DMS 273 treated with DMSO at 0.1 percent for 48 hours (cell line): Measurements from ENCODE around the gene COX5A.
"Not testable (repeated sequence)": the region's sequence is repeated elsewhere in the genome, so short reads cannot be mapped to it uniquely, and the experiment has no call there.

Experiments used
- DNase-seq: peaks from one replicate; lab custom pipeline; 2025; lab: John Stamatoyannopoulos, UW

Gene COX5A

GRCh38 chr15:74955796-74956647 lies 18.1 kb upstream of the COX5A start:
- DNase-seq: no peak

DNA sequence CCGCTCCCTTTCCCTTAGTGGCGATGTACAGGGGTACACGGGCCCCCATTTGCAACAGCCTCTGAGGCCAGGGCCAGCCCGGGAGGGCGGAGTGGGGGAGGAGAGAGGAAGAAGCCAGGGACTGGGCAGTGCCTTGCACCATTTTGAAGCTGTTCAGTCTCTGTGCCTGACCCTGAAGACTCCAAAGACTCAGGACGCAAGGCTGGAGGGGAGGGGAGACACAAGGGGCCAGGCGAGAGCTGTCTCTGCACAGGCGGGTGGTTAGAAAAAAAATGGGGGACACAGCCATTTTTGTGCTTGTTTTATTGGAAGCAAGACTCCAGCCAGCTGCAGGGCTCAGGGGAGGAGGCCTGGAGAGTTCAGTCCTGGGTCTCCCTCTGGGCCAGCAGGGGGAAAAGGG lies 17.1 kb upstream of the COX5A start:
- DNase-seq: no peak

- peak; percentile 48 for DNase-seq
Observed at GRCh38 chr15:74954515-74954914, 16.6 kb upstream of the COX5A start.

GRCh38 chr15:74951006-74951405 lies 13.1 kb upstream of the COX5A start:
- no peak for DNase-seq

DNA sequence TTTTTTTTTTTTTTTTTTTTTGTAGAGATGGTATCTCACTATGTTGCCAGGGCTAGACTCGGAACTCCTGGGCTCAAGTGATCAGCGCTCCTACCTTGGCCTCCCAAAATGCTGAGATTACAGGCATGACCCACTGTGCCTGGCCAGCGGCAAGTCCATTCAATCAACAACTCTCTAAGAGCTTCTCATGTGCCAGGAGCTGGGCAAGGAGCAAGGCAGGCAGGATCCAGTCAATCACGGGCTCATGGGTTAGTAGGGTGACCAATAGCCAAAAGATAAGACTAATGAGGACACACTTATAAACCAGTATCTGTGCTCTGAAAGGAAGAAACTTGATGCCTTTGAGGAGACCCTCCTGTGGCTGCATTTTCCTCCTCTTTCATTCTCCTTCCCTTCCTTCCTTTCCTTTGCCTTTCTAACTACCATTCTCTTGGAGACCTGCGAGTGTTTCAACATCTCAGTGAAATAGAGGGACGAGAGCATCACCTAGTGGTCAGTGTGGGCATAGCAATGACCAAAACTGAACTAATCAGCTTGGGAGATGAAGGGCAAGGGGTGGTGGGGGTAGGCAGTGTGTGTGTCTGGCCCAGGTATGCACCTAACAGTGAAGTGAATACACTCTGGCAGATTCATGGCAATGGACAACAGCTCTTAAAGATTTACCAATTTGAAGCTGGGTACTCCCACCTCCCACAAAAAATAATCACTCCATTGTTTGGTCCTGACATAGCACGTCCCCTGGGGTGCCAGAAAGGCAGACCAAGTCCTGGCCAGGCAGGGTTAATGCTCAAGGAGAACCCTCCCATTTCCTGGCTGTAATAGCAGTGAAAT lies 12.4 kb upstream of the COX5A start:
- DNase-seq: no peak

DNA sequence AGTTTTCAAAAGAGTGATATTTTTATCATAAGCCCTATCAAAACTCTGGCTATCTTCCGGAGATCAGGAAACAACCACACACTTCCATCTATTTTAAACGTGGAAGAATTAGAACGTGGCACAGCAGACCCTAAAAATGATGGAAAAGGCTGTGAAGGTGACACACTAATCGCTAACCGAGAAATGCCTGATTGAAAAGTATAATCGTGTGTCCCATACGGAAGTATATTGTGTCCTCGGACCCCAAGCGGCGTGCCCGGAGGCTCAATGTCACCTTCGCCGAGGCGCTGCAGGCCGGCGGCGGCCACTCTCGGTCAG lies 642 bp downstream of the COX5A start:
- DNase-seq: no peak

DNA sequence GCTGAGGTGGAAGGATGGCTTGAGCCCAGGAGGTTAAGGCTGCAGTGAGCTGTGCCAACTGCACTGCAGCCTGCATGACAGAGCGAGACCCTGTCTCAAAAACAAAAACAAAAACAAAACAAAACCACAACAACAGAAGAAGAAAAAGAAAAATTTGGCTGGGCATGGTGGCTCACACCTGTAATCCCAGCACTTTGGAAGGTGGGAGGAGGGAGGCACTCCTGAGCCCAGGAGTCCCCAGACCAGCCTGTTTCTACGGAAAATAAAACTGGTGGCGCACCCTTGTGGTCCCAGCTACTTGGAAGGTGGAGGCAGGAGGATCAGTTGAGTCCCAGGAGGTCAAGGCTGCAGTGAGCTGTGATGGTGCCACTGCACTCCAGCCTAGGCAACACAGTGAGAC lies 2.7 kb downstream of the COX5A start:
- not testable (repeated sequence) for DNase-seq

- no peak for DNase-seq
Observed at GRCh38 chr15:74933573-74933972, 4.3 kb downstream of the COX5A start.

DNA sequence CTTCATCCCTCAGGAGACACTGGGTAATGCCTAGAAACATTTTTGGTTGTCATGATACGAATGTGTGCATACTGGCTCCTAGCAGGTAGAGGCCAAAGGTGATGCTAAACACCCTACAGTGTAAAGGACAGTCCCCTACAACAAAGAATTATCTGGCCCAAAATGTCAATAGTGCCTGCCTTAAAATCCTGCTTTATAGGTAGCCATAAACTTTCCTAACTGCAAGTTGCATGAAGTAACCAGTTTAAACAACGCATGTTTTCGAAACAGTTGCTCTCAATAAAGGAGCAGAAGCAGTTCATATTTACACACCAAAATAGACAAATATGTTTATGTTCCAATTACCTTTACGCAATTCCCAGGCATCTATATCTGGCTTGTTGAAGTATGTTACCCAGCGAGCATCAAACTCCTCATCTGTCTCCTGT lies 9.1 kb downstream of the COX5A start:
- DNase-seq: no peak

DNA sequence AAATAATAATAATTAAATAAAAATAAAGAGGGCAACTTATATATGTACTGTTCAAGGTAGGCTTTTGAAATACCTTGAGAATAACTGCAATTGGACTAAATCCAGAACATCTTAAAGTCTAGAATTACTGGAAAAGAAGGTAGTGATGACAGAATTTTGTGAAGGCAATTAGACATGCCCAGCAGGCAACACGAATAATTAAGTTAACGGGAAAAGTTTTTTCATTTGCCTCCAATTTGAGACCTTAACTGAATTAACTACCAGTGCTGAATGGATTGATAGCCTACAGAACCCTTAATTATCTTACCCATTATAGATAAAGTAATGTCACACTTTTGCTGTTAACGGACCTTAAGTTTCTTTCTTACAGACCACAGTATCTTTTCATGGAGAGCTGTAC lies 13.3 kb downstream of the COX5A start:
- no peak for DNase-seq

DNA sequence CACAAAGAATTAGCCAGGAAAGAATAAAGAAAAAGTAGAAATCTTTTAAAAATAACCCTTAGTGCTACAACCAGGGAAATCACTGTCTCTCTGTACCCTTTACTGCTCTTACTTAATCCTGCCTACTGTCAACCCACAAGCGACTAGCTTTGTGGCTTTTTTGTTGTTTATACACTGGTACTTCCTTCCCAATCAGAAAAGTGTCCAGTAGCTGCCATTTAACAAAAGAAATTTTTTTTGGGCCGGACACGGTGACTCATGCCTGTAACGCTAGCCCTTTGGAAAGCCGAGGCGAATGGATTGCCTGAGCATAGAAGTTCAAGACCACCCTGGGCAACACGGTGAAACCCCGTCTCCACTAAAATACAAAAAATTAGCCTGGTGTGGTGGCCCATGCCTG lies 17.4 kb downstream of the COX5A start:
- DNase-seq: no peak

DNA sequence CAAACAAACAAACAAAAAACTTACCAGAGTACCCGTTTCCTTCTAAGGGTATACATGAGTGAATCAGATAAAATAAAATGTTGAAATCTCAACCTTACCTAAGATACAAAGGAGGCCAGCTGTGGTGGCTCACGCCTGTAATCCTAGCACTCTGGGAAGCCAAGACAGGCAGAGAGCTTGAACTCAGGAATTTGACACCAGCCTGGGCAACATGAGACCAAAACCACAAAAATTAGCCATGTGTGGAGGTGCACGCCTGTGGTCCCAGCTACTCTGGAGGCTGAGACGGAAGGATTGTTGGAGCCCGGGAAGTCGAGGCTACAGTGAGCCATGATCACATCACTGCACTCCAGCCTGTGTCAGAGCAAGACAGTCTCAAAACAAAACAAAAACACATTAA lies 20.2 kb downstream of the COX5A start:
- DNase-seq: no peak

GRCh38 chr15:74913799-74914198 lies 24.1 kb downstream of the COX5A start:
- DNase-seq: not testable (repeated sequence)

DNA sequence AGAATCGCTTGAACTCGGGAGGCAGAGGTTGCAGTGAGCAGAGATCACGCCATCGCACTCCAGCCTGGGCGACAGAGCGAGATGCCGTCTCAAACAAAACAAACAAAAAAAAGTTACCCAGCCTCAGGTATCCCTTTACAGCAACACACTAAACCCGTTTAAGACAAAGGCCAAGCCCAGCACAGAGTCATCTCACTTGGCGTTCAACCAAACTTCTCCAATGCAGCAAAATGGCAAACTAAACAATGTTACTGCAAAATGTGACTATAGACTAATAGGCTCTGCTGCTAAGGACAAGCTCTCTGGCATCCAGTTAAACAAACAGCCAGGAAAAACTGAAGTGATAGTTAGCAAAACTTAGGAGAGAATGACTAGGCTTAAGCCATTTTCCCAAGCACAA lies 24.8 kb downstream of the COX5A start:
- DNase-seq: no peak

DNA sequence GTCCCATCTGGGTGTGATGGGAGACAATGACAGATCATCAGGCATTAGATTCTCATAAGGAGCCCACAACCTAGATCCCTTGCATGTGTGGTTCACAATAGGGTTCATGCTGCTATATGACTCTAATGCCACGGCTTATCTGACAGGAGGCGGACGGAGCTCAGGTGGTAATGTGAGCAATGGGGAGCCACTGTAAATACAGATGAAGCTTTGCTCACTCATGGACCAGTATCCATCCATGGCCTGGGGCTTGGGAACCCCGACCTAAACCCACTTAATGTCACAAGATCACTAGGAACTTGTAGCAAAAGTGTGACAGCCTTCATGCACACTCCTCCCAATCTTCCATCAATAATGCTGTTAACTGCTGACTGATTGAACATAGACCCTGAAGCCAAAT lies 29.2 kb downstream of the COX5A start:
- DNase-seq: no peak

DNA sequence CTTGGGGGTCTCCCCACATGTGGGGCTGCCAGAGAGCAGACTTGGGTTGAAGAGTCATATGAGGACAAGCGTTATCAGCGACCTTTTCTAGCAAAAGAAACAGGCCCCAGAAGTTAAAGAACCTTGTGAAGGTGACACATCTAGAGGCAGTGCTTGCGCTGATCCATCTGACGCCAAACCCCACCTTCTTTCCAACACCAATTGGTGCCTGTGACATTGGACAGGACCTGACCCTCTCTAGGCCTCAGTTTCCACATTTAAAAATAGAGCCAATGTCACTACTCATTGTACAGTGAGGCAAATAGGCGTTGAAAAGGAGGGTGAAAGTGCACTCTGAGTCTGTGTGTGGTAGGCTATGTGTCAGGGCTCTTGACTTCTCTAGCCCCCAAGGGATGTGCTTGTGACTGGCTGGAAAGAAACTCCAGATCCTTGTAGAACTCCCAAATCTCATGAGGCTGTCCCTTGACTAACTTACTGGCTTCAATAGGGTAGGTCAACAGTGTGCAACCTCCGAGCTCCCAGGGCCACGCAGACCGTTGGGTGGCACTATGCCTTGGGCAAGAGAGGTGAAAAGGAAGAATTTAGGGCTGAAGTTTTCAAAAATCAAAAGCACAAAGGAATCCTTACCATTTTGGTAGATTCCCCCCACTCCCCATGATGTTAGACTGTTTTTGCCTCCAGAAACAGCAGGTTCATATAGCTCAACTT lies 30.6 kb downstream of the COX5A start:
- no peak for DNase-seq

GRCh38 chr15:74906450-74907162 lies 31.3 kb downstream of the COX5A start, which contains the start of gene FAM219B:
FAM219B (minus strand) TSS chr15:74906851; CDS start chr15:74906800, 51 bp downstream.
- peak; percentile 54 for DNase-seq

GRCh38 chr15:74906067-74906449 lies 31.8 kb downstream of the COX5A start:
- DNase-seq: no peak

DNA sequence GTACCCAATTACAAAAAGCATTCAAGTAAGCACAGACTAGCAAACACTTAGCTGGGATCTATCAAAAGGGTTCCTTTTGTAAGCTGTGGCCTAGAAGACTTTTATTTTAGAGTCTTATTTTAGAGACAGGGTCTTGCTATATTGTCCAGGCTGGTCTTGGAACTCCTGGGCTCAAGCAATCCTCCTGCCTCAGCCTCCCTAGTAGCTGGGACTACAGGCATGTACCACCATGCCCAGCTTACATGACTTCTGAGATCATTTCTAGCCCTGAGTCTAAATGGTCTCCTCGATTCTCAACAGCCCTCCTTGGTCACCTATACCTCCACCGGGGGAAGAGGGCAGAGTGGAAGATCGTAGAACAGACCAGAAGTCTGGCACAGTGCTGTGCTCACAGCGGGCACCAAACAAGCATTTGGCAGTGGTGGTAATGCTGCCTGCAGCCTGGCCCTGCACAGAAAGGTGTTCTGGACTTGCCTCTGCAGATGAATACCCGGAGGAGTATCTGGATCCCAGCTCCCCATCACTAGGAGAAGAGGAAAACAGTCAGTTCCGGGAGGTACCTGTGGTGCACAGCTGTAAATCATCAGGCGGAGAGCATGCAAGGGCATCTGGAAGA lies 33.6 kb downstream of the COX5A start:
- no peak for DNase-seq

DNA sequence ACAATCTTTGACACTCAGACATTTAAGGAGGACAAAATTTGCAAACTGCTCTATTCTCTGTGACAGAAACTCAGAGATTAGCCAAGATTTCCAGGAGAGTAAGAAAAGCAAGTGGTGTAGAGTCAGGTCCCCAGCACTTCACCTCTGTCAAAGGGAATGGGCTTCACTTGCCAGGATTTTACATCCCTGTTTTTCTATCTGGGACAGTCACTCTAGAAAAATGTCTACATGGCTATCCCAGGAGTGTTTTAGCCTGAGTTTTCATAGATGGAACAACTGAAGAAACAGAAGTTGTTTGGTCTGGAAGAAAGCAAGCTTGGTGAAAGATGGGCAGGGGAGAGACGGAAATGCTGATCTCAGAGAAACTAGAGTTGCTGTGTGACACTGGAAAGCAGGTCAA lies 34.2 kb downstream of the COX5A start:
- no peak for DNase-seq

GRCh38 chr15:74902295-74903075 lies 35.4 kb downstream of the COX5A start:
- DNase-seq: no peak
